Stimulated activated CD8-positive, alpha-beta memory T cell treated with anti-CD3 and anti-CD28 coated beads, Interleukin-7, amount 100 ng/mL, for 1 hour (primary cell): ENCODE data around the gene PRPSAP1.

Source experiments
- DNase-seq, 2 donors: peaks; one replicate each; pipeline ENCODE4 v3.0.0-alpha.2; 2020; ENCODE audit warnings: low read depth in 2 of 2

The PRPSAP1 gene, protein sequence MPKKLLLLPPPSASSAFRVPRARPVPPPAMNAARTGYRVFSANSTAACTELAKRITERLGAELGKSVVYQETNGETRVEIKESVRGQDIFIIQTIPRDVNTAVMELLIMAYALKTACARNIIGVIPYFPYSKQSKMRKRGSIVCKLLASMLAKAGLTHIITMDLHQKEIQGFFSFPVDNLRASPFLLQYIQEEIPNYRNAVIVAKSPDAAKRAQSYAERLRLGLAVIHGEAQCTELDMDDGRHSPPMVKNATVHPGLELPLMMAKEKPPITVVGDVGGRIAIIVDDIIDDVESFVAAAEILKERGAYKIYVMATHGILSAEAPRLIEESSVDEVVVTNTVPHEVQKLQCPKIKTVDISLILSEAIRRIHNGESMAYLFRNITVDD

GRCh38 chr17:76353599-76354316, at the start of gene PRPSAP1:
Gene PRPSAP1 (minus strand): TSS chr17:76353916. CDS start chr17:76353703, 213 bp downstream.
- DNase-seq = peak; percentile 58 to 61

DNA sequence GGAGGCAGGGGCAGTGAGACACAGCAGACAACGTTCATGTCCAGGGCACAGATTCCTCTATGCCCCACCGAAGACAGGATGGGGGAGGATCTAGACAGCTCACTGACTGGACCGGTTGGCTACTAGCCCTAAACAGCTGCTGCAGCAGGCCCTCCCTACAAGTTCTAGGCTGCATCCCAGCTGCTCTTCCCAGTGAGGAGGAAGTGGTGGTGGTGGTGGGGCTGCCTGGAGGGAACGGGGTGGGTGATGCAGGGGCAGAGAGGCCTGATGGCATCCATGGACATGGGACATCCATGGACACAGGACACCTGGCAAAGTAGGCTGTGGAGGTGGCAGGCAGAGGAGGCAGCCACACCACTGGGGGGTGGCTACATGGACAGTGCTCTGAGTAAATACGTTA, 49.0 kb upstream of the PRPSAP1 start:
- no peak for DNase-seq

DNA sequence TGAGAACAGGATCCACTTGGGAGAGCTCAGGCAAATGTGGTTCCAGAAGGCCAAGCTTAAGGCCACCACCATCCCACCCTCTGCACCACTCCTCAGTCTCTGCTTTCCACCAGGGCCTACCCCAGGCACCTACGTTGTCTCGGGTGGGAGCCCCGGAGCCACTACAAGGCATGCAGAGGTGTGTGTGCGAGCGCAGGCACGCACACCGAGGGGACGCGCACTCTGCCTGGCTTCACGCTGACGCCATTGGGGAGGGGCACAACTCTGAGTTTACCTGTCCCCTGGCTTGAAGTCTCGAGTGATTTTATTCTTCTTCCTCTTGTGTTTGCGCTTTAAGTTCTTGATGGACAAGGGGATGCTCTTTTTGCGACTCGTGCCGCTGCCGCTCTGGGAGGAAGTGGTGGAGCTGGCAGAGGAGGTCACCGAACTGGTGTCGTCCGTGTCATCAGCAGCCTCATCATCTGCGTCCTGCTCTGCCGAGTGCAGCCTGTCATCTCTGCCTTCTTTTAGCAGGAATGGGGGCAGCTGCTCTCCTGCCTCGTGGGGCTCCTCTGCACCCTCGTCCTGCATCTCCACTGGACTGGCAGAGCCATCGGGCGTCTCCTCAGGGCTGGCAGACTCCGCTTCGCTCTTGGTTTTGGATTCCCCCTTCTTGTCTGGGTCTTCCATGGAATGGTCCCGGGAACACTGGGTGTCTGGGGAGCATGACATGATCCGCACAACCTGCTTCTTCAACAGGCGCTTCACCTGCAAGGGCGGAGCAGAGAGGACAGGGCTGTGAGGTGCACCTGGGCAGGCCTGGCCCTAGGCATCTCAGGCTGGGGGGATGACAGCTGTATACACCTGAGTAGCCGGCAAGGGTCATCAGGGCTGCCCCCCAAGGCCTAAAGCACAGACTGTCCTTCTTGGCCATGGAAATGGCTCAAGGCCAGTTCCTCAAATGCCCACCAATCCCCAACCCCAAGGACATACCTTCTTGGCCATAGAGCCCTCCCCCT, 45.8 kb upstream of the PRPSAP1 start:
- DNase-seq = no peak

DNA sequence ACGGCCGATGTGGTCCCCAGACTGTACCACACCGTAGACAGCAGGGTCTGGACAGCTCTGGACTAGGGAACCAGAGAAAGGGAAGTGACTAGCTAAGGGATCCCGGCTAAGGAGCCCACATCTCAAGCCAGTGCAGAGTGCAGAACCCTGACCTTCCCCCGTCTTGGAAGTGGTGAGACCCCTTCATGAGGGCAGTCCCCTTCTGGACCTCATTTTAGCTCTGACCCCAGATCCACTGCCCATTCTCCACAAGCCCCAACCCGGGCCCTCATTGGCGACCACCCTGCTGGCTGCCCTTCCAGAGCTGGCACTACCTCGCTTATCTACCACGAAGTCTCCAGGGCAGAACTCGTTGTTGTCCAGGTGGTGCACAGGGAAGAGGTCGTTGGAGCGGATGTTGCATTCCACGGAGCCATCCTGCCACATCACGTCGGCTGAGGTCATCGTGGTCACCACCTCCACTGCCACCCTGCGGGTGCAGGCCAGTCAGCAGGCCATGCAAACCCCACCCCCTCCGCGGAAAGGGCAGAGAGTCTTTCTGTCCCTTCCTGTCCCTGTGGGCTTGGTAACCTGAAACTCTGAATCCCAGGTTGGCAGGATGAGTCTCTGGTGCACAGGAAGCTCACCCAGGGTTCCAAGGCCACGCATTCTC, 44.9 kb upstream of the PRPSAP1 start:
- no peak for DNase-seq

GRCh38 chr17:76397687-76398522, 44.2 kb upstream of the PRPSAP1 start:
- DNase-seq = peak; percentile 62 to 86

DNA sequence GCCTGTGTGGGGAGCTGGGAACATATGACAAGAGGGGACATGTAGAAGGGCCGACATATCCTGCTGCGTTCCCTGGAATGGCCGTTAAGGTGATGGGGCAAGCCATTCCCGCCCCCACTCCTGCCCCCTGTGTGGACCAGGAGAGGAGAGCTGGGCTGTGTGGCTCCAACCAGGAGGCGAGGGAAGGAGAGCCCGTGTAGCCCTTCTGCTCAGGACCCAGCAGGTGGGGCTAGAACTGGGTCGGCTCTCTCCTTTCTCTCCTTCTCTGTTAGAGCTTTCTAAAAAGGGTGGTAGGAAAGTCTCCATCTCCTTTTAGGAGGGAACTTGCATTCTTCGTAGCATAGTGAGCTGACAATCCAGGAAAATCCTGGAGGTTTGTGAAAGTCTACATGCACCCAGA, 43.5 kb upstream of the PRPSAP1 start:
- DNase-seq = no peak

DNA sequence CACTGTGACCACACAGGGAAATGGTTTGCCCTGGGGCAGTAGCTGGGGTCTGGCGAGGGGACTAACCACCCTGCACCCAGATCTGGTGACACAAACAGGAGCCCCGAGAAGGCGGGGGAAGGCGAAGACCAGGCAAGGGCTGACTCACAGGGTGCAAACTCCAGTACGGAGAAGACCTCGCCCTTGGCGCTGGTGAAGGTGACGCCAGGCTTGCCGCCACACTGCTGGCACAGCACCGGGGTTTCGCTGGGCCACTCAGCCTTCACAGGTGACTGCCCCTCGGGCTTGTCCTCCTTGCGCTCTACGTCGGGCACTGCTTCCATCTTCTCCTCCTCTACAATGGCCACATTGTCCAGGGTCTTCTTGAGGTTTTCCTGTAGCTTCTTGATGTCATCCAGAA, 42.3 kb upstream of the PRPSAP1 start:
- DNase-seq = no peak

GRCh38 chr17:76394166-76394565, 40.5 kb upstream of the PRPSAP1 start:
- no peak for DNase-seq

GRCh38 chr17:76391200-76391715, 37.5 kb upstream of the PRPSAP1 start:
- no peak for DNase-seq

GRCh38 chr17:76390003-76390421, 36.3 kb upstream of the PRPSAP1 start:
- no peak for DNase-seq

DNA sequence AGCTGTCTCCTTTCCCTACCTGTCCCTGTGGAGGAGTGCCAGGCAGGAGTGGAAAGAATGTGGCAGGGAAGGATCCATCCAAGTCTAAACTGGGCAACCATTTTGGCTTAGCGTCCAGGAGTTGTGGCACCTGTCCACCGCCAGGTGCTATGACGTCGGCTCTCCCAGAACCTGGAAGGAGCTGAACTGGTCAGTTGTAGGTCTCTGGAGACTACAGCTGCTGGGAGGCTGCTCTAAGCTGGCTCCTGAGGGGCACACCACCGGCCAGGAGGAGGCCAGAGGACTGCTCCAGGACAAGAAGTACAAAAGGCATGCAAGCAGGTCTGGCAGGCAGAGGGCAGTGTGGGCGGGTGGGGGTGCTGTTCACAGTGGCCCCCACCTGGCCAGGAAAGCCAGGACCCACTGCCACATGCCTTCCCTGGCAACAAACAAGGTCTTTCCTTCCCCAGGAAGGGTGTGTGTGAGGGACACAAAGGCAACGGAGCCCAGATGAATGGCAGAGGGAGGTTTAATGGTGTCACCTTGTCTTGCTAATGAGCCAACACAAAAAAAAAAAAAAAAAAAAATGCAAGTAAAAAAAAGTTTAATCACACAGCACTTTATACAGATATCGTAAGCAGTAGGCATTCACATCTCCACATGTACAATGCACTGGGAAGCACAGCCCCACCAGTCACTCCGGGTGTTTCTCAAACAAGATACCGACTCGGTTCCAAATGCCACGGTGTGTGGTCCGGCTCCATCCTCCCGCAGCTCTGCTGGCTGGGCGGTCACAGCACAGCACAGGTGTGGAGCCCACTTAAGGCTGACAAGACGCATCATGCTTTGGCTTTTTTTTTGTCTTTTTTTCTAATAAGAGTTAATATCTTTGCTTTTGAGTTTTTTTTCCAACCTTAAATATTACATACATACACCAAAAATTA, 35.5 kb upstream of the PRPSAP1 start:
- no peak for DNase-seq

- no peak for DNase-seq
Measured at GRCh38 chr17:76386966-76387765, 33.5 kb upstream of the PRPSAP1 start.

DNA sequence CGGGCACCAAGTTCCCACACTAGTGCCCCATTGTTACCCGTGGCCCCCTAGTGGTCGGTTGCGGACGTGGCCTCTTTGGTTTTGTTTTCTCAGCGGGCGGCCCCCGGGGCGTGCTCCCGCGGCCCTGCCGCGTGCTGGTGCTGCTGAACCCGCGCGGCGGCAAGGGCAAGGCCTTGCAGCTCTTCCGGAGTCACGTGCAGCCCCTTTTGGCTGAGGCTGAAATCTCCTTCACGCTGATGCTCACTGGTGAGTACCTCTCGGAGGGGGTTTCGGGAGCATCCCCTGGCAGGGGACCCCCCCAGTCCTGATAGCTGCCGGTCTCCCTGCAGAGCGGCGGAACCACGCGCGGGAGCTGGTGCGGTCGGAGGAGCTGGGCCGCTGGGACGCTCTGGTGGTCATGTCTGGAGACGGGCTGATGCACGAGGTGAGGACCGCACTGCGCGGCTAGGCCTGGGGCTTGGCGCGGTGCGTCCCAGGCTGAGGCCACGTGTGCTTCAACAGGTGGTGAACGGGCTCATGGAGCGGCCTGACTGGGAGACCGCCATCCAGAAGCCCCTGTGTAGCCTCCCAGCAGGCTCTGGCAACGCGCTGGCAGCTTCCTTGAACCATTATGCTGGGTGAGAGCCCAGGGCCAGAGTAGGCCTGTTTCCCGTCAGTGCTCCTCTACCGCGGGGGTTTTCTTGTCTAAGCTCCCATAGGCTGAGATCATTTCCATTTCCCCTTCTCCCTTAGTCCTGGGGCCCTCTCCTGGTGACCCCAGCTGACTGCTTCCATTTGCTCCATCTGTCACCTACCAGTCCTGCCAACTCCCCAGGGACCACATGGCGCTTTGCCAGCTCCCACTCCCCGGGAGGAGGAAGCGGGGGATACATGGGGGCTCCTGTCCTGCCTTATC, 32.4 kb upstream of the PRPSAP1 start:
- peak; percentile 69 to 71 for DNase-seq

- no peak for DNase-seq
Measured at GRCh38 chr17:76384987-76385891, 31.5 kb upstream of the PRPSAP1 start.

DNA sequence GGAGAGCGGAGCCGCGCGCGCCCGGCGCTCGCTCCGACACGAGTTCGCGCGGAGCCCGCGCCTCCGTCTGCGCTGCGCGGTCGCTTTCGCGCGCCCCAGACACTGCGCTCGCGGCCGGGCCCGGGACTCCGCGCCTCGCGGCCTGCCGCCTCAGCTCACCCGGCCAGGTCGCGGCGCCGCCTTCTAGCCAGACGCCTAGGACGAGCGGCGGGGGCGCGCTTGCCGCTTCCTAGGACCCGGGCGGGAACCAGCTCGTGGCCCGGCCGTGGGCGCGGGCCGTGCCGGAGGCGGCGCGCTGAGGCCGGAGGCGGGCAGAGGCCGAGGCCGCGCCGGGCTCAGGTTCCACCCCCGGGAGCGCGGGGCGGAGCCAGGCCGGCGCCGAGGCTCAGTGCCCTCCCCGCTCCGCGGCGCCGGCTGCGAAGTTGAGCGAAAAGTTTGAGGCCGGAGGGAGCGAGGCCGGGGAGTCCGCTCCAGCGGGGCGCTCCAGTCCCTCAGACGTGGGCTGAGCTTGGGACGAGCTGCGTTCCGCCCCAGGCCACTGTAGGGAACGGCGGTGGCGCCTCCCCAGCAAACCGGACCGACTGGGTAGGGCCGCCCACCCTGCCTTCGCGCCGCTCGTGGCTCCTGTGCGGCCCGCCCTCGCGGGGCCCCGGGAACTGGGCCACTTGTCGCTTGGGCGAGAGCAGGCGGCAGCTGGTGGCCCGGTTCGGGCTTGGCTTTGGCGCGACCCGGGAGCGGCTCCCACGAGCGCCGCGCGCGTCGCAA, 30.7 kb upstream of the PRPSAP1 start, which contains the start of gene SPHK1:
Gene SPHK1 (plus strand): TSS at position 388 of the 765 bp plus-strand sequence. CDS start 1,036 bp downstream, outside the sequence.
- DNase-seq = peak; percentile 34 to 38
